ENCODE data around the gene RHBDD1.

RHBDD1 gene

DNA sequence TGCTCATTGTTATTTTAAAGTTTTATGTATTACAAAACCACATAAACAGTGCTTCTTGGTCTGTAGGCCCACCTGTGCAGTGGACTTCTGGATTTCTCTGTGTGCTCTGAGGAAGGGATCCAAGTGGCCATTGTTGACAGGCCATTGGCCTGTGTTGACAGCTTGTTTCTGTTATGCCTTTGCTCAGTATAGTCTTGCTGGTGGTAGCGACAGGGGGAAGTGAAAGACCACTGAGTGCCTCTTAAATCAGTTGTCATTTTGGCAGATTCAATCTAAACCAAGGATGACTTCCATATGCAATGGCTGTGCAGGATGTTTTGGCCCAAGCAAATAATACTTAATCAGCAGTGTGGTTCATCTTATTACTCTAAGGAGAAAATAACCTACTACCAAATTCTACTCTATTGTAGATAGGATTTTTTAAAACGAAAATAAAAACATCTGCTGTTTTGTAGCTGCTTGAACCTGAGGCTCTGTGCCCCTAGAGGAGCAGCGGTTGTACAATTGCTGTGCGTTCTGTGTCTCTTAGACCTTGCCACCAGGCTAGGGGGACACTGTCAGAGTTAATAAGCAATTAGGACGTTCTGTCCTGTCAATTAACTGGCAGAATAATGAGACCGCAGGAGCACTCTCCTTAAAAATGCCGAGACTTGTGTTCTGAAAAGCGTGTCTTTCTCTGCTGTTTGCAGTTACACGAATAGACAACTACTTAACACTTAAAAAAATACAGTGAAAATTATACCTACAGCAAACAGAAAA lies 108.2 kb downstream of the RHBDD1 start:
- no peaks in the 10 kb centered on the region for H3K4me1 Mint-ChIP-seq (ENCODE audit: low read depth)
- peaks cover 33% of the 10 kb centered on the region for H3K36me3 Mint-ChIP-seq (ENCODE audit: low read depth)
- no peak overlapping the region for H3K27ac Mint-ChIP-seq
- H3K4me3 Mint-ChIP-seq = no peak overlapping the region
- peaks cover 10% of the 10 kb centered on the region for H3K9me3 Mint-ChIP-seq
- H3K27me3 Mint-ChIP-seq = no peaks in the 10 kb centered on the region

DNA sequence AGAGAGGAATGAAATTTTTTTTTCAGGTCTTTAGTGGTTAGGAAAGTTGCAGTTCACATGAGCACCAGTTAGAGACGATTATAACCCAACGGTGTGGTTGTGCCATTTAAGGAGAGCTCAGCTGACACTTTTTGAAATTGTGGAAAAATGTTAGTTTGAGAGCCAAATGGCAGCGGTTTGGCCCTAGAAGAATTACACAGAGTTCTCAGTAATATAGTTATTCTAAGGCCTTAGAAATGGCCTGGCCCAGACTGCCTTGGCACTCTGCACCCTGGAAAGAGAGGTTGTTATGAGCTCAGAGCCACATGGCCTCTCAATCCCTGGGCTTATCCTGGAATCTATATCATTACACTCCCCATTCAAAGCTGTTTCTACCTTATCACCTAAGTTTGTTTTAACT lies 117.4 kb downstream of the RHBDD1 start:
- Mint-ChIP-seq H3K4me3 (no peak overlapping the region), H3K36me3 (ENCODE audit: low read depth) (peaks cover 53% of the 10 kb centered on the region)

DNA sequence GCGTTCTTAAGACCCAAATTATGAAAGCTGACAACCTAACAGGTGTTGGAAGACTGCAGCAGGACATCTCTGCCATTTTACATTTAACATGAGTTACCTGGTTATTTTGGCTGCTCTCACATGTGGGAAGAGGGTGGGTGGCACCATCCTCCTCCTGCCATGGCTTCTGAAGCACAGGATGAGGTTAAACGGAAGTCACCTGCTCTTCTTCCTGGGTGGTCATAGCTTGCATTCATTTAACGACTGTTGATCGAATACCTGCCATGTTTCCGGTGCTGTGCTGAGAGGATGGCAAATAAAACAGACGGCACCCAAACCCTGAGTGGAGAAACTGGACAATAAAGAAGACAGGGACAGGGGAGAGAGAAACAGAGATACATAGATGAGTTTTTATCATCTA lies 118.0 kb downstream of the RHBDD1 start:
- Mint-ChIP-seq H3K9me3 (peaks cover 31% of the 10 kb centered on the region), H3K27me3 (no peaks in the 10 kb centered on the region), H3K4me3 (no peak overlapping the region), H3K4me1 (ENCODE audit: low read depth) (peaks cover 3% of the 10 kb centered on the region), H3K36me3 (ENCODE audit: low read depth) (peaks cover 55% of the 10 kb centered on the region), H3K27ac (no peak overlapping the region)

More for the DNA sequence above, 117.4 kb downstream of the RHBDD1 start:
- Mint-ChIP-seq H3K4me1 (ENCODE audit: low read depth) (peaks cover 3% of the 10 kb centered on the region), H3K27me3 (no peaks in the 10 kb centered on the region), H3K27ac (no peak overlapping the region), H3K9me3 (peaks cover 27% of the 10 kb centered on the region)

- peaks cover 31% of the 10 kb centered on the region for H3K9me3 Mint-ChIP-seq
- H3K36me3 Mint-ChIP-seq (ENCODE audit: low read depth) = peaks cover 48% of the 10 kb centered on the region
Measured at GRCh38 chr2:226956659-226957058, 120.8 kb downstream of the RHBDD1 start.

DNA sequence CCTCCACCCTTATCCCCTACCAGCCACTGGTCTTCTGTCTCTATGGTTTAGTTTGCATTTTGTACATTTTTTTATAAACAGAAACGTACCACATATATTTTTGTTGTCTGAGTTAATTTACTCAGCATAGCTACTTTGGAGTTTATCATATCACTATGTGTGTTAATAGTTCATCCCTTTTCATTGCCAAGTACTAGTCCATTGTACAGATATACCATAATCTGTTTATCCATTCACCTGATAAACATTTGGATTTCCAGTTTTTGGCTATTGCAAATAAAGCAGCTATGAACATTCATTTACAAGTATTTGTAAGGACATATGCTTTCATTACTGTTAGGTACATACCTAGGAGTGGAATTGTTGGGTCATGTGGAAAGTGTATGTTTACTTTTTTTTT lies 123.6 kb downstream of the RHBDD1 start:
- H3K27me3 Mint-ChIP-seq = no peaks in the 10 kb centered on the region
- H3K9me3 Mint-ChIP-seq = peaks cover 24% of the 10 kb centered on the region
- no peak overlapping the region for H3K27ac Mint-ChIP-seq
- H3K4me3 Mint-ChIP-seq = no peak overlapping the region
- peaks cover 46% of the 10 kb centered on the region for H3K36me3 Mint-ChIP-seq (ENCODE audit: low read depth)
- no peaks in the 10 kb centered on the region for H3K4me1 Mint-ChIP-seq (ENCODE audit: low read depth)

More at GRCh38 chr2:226956659-226957058, 120.8 kb downstream of the RHBDD1 start:
- no peak overlapping the region for H3K4me3 Mint-ChIP-seq
- peaks cover 3% of the 10 kb centered on the region for H3K4me1 Mint-ChIP-seq (ENCODE audit: low read depth)
- no peak overlapping the region for H3K27ac Mint-ChIP-seq
- H3K27me3 Mint-ChIP-seq = no peaks in the 10 kb centered on the region

DNA sequence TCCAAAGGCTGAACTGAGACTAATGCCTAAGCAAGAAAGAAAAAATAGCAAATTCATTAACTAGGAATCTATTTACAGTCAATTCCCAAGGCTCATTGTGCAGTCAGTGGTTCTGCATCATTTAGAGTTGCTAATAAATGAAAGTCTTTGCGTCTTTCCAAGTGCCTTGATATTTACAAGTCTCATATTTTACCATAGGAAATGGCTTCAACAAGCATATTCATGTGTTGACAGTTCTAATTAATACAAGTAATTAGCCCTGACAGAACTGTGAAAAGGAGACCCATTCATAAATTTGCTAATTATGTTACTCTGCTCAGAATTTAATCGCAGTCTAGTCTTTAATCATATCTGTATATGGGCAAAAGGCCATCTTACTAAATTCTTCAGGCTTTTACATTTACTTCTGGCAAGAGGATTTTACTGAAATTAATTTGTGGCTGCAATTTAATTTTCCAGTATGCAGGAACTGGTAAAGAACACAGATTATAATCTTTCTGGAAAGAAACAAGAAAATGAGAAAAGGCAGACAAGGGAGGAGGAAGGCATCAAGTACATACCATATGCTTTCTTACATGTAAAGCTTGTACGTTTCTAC lies 126.4 kb downstream of the RHBDD1 start:
- Mint-ChIP-seq H3K4me3 (no peak overlapping the region), H3K27ac (no peak overlapping the region), H3K27me3 (no peaks in the 10 kb centered on the region), H3K36me3 (ENCODE audit: low read depth) (peaks cover 22% of the 10 kb centered on the region), H3K9me3 (peaks cover 10% of the 10 kb centered on the region), H3K4me1 (ENCODE audit: low read depth) (no peaks in the 10 kb centered on the region)

DNA sequence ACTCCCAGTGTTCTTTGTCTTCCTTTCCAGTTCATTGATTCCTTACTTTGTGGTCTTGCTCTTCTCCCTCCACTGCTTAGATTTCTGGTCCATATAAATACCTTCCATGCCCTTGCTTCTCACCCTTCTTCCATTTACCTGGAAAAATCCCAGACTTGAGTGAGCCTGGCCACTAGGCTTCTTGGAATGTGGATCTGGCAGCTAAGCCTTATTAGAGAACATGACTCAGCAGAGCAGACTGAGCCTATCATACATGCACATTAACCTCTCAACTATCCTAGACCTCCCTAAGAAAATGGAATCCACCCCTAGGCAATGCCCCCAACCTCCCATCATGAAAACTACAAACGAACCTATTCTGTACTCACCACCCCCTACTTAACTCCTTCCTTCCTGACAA lies 127.7 kb downstream of the RHBDD1 start:
- no peak overlapping the region for H3K27ac Mint-ChIP-seq
- H3K9me3 Mint-ChIP-seq = peaks cover 3% of the 10 kb centered on the region
- no peaks in the 10 kb centered on the region for H3K4me1 Mint-ChIP-seq (ENCODE audit: low read depth)
- no peak overlapping the region for H3K4me3 Mint-ChIP-seq
- H3K36me3 Mint-ChIP-seq (ENCODE audit: low read depth) = peaks cover 16% of the 10 kb centered on the region
- no peaks in the 10 kb centered on the region for H3K27me3 Mint-ChIP-seq

DNA sequence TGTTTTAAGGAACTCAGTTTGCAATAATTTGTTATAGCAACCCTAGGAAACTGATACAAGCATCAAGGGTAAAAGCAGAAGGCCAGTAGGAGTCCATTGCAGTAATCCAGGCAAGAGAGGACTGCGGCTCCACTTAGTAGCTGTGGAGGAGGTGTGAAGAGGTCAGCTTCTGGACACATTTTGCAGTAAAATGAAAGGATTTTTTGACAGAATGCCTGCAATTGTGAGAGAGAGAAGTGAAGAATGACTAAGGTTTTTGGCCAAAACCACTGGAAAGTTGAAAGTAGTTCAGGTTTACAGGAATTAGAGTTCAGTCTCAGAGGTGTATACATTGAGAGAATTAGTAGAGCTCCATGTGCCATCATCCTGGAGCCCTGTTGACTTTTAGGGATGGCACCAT lies 129.5 kb downstream of the RHBDD1 start:
- Mint-ChIP-seq H3K27me3 (no peaks in the 10 kb centered on the region), H3K4me1 (ENCODE audit: low read depth) (peaks cover 11% of the 10 kb centered on the region)

GRCh38 chr2:226969417-226970080 lies 133.7 kb downstream of the RHBDD1 start:
- Mint-ChIP-seq H3K27me3 (no peaks in the 10 kb centered on the region), H3K36me3 (ENCODE audit: low read depth) (peaks cover 24% of the 10 kb centered on the region), H3K9me3 (no peaks in the 10 kb centered on the region), H3K4me1 (ENCODE audit: low read depth) (peaks cover 35% of the 10 kb centered on the region), H3K27ac (peak overlapping the region; percentile 64), H3K4me3 (no peak overlapping the region)

More for the DNA sequence above, 129.5 kb downstream of the RHBDD1 start:
- Mint-ChIP-seq H3K27ac (no peak overlapping the region), H3K36me3 (ENCODE audit: low read depth) (peaks cover 10% of the 10 kb centered on the region), H3K4me3 (no peak overlapping the region), H3K9me3 (no peaks in the 10 kb centered on the region)

DNA sequence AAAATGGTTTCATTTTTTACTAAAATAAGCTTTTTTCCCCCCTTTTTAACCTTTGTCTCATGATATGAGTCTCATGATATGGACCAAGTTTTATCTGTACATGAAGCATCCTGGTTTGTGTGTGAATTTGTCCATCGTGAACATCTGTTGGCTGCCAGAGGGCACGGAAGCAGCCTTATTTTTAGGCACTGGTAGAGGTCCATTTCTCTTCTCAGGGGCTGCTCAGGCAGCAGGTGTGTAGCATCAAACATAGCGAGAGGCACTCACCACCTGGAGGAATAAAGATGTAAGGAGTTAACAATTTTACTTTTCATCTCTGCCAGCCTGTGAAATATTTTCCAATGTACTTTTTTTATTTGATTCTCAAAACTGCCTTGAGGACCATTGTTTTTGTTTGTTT lies 134.5 kb downstream of the RHBDD1 start:
- Mint-ChIP-seq H3K36me3 (ENCODE audit: low read depth) (peaks cover 24% of the 10 kb centered on the region), H3K27ac (peak overlapping the region; percentile 66), H3K4me1 (ENCODE audit: low read depth) (peaks cover 35% of the 10 kb centered on the region)

DNA sequence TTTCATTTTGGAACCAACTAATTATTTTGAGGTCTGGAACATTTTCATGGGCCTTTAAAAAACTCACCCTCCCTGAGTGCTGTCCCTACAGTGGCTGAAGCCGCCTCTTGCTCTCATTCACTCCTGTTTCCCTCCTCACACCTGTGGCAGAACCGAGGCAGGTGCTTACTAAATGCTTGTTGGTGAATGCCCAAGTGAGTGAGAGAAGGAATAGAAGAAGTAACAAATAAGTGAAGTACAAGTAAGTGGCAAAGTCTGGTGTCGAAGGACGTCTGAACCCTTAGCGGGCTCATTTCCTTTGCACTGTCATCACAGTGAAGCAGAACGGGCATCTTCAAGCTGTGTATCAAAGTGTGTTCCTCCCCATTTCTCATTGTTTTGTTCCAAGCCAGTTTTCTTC lies 135.2 kb downstream of the RHBDD1 start:
- Mint-ChIP-seq H3K27me3 (no peaks in the 10 kb centered on the region), H3K4me3 (peak overlapping the region; percentile 69), H3K36me3 (ENCODE audit: low read depth) (peaks cover 24% of the 10 kb centered on the region), H3K27ac (peak overlapping the region; percentile 53), H3K4me1 (ENCODE audit: low read depth) (peaks cover 35% of the 10 kb centered on the region), H3K9me3 (no peaks in the 10 kb centered on the region)

More for the DNA sequence above, 134.5 kb downstream of the RHBDD1 start:
- Mint-ChIP-seq H3K9me3 (no peaks in the 10 kb centered on the region), H3K4me3 (peak overlapping the region; percentile 48), H3K27me3 (no peaks in the 10 kb centered on the region)

DNA sequence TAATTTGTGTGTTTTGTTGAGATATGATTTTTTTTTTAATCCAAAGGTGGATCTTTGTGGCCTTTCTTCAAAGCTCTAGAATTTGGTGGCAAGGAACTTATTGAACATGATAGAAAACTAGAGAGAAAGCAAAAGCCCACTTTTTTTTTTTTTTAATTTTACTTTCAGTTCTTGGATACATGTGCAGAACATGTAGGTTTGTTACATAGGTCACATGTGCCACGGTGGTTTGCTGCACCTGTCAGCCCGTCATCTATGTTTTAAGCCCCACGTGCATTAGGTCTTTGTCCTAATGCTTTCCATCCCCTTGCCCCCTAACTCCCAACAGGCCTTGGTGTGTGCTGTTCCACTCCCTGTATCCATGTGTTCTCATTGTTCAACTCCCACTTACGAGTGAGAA lies 135.9 kb downstream of the RHBDD1 start:
- peaks cover 35% of the 10 kb centered on the region for H3K4me1 Mint-ChIP-seq (ENCODE audit: low read depth)
- peak overlapping the region; percentile 83 for H3K27ac Mint-ChIP-seq
- H3K4me3 Mint-ChIP-seq = peak overlapping the region; percentile 69
- no peaks in the 10 kb centered on the region for H3K9me3 Mint-ChIP-seq
- no peaks in the 10 kb centered on the region for H3K27me3 Mint-ChIP-seq
- H3K36me3 Mint-ChIP-seq (ENCODE audit: low read depth) = peaks cover 29% of the 10 kb centered on the region

DNA sequence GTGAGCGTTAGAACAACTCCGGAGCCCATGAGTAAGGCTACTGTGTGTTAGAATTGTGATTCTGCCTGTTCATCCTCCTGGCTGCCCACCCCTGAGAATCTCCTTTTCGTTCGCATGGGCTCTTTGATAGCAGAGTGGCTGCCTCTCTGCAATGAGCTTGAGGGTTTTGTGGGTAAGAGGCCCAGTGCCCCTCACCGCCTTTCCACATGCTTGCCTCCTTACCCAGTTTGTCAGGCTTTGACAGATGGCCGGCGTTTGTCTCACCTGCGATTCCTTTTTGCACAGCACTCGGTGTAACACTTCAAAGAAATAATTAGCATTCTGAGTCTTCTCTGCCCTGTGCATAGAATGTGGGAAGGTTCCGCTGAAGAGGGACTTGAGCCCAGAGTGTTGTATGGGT lies 138.0 kb downstream of the RHBDD1 start:
- H3K36me3 Mint-ChIP-seq (ENCODE audit: low read depth) = peaks cover 30% of the 10 kb centered on the region
- H3K27me3 Mint-ChIP-seq = no peaks in the 10 kb centered on the region
- peaks cover 48% of the 10 kb centered on the region for H3K4me1 Mint-ChIP-seq (ENCODE audit: low read depth)
- no peak overlapping the region for H3K27ac Mint-ChIP-seq
- no peaks in the 10 kb centered on the region for H3K9me3 Mint-ChIP-seq
- H3K4me3 Mint-ChIP-seq = no peak overlapping the region

DNA sequence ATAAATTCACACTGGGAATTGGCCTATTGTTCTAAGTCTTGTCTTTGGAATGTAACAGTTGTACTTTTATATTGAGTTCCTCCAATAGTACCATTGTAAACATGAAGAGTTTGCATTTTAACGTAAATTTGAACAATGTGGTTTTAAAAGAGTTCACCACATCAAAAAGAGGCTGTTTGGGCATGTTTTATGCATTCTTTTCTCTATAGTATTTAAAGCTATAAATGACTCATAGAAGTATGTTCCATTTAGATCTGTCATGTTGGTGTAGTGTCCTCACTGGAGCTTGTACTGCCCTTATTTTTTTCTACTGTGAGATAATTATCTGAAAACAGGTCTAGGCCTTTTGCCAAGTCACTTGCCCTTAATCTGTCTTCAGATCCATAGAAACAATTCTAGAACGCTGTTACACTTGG lies 141.9 kb downstream of the RHBDD1 start:
- Mint-ChIP-seq H3K4me1 (ENCODE audit: low read depth) (peaks cover 18% of the 10 kb centered on the region), H3K27me3 (no peaks in the 10 kb centered on the region), H3K9me3 (no peaks in the 10 kb centered on the region), H3K36me3 (ENCODE audit: low read depth) (peaks cover 26% of the 10 kb centered on the region), H3K27ac (no peak overlapping the region), H3K4me3 (no peak overlapping the region)

- H3K4me3 Mint-ChIP-seq = no peak overlapping the region
- peaks cover 21% of the 10 kb centered on the region for H3K36me3 Mint-ChIP-seq (ENCODE audit: low read depth)
- no peak overlapping the region for H3K27ac Mint-ChIP-seq
- no peaks in the 10 kb centered on the region for H3K27me3 Mint-ChIP-seq
- H3K9me3 Mint-ChIP-seq = no peaks in the 10 kb centered on the region
- H3K4me1 Mint-ChIP-seq (ENCODE audit: low read depth) = peaks cover 22% of the 10 kb centered on the region
Measured at GRCh38 chr2:226978300-226978699, 142.4 kb downstream of the RHBDD1 start.
